Loucy (cell line): Measurements from ENCODE around the gene TMTC1.

Source experiments
- H2AFZ ChIP-seq: fragments of 200-600 bp; sonication (generic); 2 replicates; pipeline ENCODE4 v1.6.0; 2016; ENCODE audit warnings: antibody characterized with exemption, mild to moderate bottlenecking, low read length, moderate library complexity
- H3F3A ChIP-seq: fragments of 200-600 bp; 2 replicates; pipeline ENCODE4 v1.6.0; 2016; ENCODE audit warnings: antibody characterized with exemption, low read depth, mild to moderate bottlenecking
- H3K27me3 ChIP-seq: fragments of 200-600 bp; sonication (generic); 2 replicates; pipeline ENCODE4 v1.6.1; 2014; ENCODE audit warnings: low read length, mild to moderate bottlenecking; ENCODE audit not compliant: insufficient read depth, poor library complexity, severe bottlenecking
- H3K36me3 ChIP-seq: fragments of 200-600 bp; sonication (generic); 2 replicates; pipeline ENCODE4 v1.6.1; 2016; ENCODE audit warnings: low read length; ENCODE audit not compliant: insufficient read depth
- H3K4me1 ChIP-seq: fragments of 200-600 bp; sonication (generic); 2 replicates; pipeline ENCODE4 v1.5.1; 2014; ENCODE audit warnings: low read length, mild to moderate bottlenecking; ENCODE audit not compliant: insufficient read depth, poor library complexity, severe bottlenecking
- H3K4me2 ChIP-seq: fragments of 200-600 bp; sonication (generic); 2 replicates; pipeline ENCODE4 v1.6.0; 2014; ENCODE audit warnings: antibody characterized with exemption, low read length, low read depth, mild to moderate bottlenecking; ENCODE audit not compliant: poor library complexity, severe bottlenecking
- H3K4me3 ChIP-seq: fragments of 200-600 bp; sonication (generic); 2 replicates; pipeline ENCODE4 v1.5.1; 2014; ENCODE audit warnings: low read length, mild to moderate bottlenecking, mixed read lengths; ENCODE audit not compliant: poor library complexity, severe bottlenecking
- H3K79me2 ChIP-seq: fragments of 200-600 bp; sonication (generic); 2 replicates; pipeline ENCODE4 v1.6.1; 2014; ENCODE audit warnings: low read length; ENCODE audit not compliant: insufficient read depth
- H3K9ac ChIP-seq: fragments of 200-600 bp; sonication (generic); 2 replicates; pipeline ENCODE4 v1.6.0; 2014; ENCODE audit warnings: mild to moderate bottlenecking, low read depth, low read length, moderate library complexity; ENCODE audit not compliant: poor library complexity, severe bottlenecking
- H3K9me2 ChIP-seq: fragments of 200-600 bp; sonication (generic); replicated peaks from 2 replicates; pipeline ENCODE4 v1.6.1; 2016; ENCODE audit warnings: low read depth, low read length, mixed read lengths
- H3K9me3 ChIP-seq: fragments of 200-600 bp; sonication (generic); 2 replicates; pipeline ENCODE4 v1.6.1; 2014; ENCODE audit warnings: mild to moderate bottlenecking, antibody characterized with exemption, low read length, low read depth; ENCODE audit not compliant: insufficient read depth
- H4K20me1 ChIP-seq: fragments of 200-600 bp; sonication (generic); 2 replicates; pipeline ENCODE4 v1.6.0; 2014; ENCODE audit warnings: antibody characterized with exemption, low read length, mild to moderate bottlenecking; ENCODE audit not compliant: insufficient read depth, poor library complexity, severe bottlenecking
- EZH2phosphoT487 ChIP-seq: fragments of 200-600 bp; IDR thresholded peaks from 2 replicates; pipeline ENCODE4 v1.6.1; 2018; ENCODE audit warnings: antibody characterized with exemption, mild to moderate bottlenecking, moderate library complexity, borderline replicate concordance
- TF ChIP-seq, protein P1 (sequence below): fragments of 200-600 bp; sonication (generic); conservative IDR thresholded peaks from 2 replicates; pipeline ENCODE4 v1.5.1; 2014; ENCODE audit warnings: mild to moderate bottlenecking, antibody characterized with exemption, low read length

TMTC1 gene

DNA sequence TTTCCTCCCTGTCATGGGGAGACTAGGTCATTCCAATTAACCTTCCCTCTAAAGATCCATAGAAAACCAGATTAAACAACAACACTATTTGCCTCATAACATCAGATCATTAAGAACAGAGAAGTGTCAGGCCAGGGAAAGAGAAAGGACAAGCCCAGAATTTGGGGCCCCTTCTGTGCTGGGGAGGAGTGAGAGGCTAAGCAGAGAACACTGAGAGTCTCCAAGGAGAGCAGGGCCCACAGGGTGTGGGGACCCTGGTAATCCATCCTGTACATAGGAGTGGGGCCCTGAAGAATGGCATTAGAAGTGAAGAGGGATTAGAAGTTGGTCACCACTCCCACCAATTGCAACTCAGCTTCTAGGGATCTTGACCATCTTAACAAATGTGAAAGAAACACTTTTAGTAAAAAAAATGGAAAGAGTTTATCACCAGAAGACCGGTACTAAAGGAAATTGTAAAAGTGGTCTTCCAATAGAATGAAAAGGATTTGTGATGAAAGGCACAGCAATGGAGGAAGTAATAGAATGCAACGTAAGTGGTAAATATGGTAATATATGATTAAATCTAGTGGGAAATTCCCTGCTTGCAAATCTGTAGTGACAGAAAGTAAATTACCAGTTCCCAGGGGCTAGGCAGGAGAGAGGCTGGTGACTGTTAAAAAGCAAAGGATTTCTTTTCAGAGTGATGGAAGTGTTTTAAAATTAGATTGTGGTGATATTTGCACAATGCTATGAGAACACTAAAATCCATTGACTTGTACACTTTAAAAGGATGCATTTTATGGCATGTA, 14.0 kb upstream of the TMTC1 start:
- TF ChIP-seq, protein P1, sequence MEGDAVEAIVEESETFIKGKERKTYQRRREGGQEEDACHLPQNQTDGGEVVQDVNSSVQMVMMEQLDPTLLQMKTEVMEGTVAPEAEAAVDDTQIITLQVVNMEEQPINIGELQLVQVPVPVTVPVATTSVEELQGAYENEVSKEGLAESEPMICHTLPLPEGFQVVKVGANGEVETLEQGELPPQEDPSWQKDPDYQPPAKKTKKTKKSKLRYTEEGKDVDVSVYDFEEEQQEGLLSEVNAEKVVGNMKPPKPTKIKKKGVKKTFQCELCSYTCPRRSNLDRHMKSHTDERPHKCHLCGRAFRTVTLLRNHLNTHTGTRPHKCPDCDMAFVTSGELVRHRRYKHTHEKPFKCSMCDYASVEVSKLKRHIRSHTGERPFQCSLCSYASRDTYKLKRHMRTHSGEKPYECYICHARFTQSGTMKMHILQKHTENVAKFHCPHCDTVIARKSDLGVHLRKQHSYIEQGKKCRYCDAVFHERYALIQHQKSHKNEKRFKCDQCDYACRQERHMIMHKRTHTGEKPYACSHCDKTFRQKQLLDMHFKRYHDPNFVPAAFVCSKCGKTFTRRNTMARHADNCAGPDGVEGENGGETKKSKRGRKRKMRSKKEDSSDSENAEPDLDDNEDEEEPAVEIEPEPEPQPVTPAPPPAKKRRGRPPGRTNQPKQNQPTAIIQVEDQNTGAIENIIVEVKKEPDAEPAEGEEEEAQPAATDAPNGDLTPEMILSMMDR, result no peak
- no peak for TF ChIP-seq EZH2phosphoT487
- H3K4me3 ChIP-seq, result no peak overlapping the region
- H3K36me3 ChIP-seq, result no peaks in the 10 kb centered on the region
- no peak overlapping the region for H2AFZ ChIP-seq
- no peak overlapping the region for H3K9ac ChIP-seq
- H3K9me2 ChIP-seq, result no peaks in the 10 kb centered on the region
- H3K27me3 ChIP-seq, result no peaks in the 10 kb centered on the region
- no peaks in the 10 kb centered on the region for H3K4me1 ChIP-seq
- no peak overlapping the region for H3K4me2 ChIP-seq
- peaks cover 11% of the 10 kb centered on the region for H3F3A ChIP-seq
- no peaks in the 10 kb centered on the region for H3K79me2 ChIP-seq
- no peaks in the 10 kb centered on the region for H4K20me1 ChIP-seq
- H3K9me3 ChIP-seq, result peaks cover 16% of the 10 kb centered on the region; the same call in 1 of the 2 replicates

DNA sequence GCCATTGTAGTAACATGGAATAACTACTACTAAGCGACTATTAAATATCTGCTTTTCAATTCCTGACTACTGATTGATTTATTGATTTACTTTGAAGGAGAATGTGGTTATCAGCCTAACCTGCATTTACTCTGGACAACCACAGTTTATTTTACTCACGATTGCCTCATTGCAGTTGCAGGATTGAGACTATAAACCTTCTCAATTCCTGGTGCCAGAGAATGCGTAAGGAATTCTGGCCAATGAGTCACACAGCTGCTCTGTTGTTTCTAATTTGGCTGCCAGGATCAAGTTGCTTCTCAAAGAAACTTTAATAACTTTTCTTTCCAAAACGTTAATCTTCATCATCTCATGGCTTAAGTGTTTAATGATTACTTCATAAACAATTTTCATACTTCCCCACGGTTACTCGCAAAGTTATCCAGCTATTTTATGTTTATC, 13.1 kb upstream of the TMTC1 start:
- H3K4me1 ChIP-seq, result no peaks in the 10 kb centered on the region
- no peaks in the 10 kb centered on the region for H3K36me3 ChIP-seq
- H3K9me2 ChIP-seq, result no peaks in the 10 kb centered on the region
- H3K9ac ChIP-seq, result no peak overlapping the region
- no peaks in the 10 kb centered on the region for H4K20me1 ChIP-seq
- no peak overlapping the region for H2AFZ ChIP-seq
- peaks cover 25% of the 10 kb centered on the region; the same call in 1 of the 2 replicates for H3K9me3 ChIP-seq
- H3K27me3 ChIP-seq, result no peaks in the 10 kb centered on the region
- no peak overlapping the region for H3K4me3 ChIP-seq
- TF ChIP-seq EZH2phosphoT487, result no peak
- TF ChIP-seq, protein P1, result no peak
- H3F3A ChIP-seq, result peaks cover 20% of the 10 kb centered on the region
- H3K79me2 ChIP-seq, result no peaks in the 10 kb centered on the region
- no peak overlapping the region for H3K4me2 ChIP-seq

DNA sequence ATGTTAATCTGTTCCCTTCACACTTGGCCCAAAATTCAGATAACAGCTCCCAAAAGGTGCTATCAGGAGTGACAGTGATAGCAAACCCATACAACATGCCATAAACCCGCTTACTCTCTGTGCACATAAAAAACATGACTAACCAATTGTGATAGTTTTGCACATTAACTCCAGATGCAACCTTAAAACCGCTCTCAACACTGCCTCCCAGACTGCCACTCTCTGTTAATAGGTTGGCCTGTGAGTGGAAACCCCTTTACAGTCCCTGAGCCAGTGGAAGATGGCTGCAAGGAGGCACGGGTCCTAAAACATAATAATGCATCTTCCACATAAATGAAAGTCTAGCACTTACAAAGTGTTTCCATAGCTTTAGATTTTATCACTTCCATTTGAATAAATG, 12.0 kb upstream of the TMTC1 start:
- no peaks in the 10 kb centered on the region for H3K27me3 ChIP-seq
- peaks cover 36% of the 10 kb centered on the region; the same call in 1 of the 2 replicates for H3K9me3 ChIP-seq
- no peaks in the 10 kb centered on the region for H4K20me1 ChIP-seq
- H3K9me2 ChIP-seq, result no peaks in the 10 kb centered on the region
- H3K4me1 ChIP-seq, result no peaks in the 10 kb centered on the region
- peaks cover 27% of the 10 kb centered on the region for H3F3A ChIP-seq
- TF ChIP-seq EZH2phosphoT487, result no peak
- TF ChIP-seq, protein P1, result no peak
- no peak overlapping the region for H3K4me2 ChIP-seq
- no peak overlapping the region for H2AFZ ChIP-seq
- no peaks in the 10 kb centered on the region for H3K79me2 ChIP-seq
- no peaks in the 10 kb centered on the region for H3K36me3 ChIP-seq
- H3K9ac ChIP-seq, result no peak overlapping the region
- H3K4me3 ChIP-seq, result no peak overlapping the region
